Activated gamma-delta T cell (primary cell): Measurements from ENCODE around the gene SLC50A1.

Experiments
- DNase-seq: peaks from one replicate; lab custom pipeline; 2025; lab: John Stamatoyannopoulos, UW

The SLC50A1 gene

GRCh38 chr1:155184351-155184811, 48.7 kb downstream of the SLC50A1 start:
- no peak for DNase-seq

DNA sequence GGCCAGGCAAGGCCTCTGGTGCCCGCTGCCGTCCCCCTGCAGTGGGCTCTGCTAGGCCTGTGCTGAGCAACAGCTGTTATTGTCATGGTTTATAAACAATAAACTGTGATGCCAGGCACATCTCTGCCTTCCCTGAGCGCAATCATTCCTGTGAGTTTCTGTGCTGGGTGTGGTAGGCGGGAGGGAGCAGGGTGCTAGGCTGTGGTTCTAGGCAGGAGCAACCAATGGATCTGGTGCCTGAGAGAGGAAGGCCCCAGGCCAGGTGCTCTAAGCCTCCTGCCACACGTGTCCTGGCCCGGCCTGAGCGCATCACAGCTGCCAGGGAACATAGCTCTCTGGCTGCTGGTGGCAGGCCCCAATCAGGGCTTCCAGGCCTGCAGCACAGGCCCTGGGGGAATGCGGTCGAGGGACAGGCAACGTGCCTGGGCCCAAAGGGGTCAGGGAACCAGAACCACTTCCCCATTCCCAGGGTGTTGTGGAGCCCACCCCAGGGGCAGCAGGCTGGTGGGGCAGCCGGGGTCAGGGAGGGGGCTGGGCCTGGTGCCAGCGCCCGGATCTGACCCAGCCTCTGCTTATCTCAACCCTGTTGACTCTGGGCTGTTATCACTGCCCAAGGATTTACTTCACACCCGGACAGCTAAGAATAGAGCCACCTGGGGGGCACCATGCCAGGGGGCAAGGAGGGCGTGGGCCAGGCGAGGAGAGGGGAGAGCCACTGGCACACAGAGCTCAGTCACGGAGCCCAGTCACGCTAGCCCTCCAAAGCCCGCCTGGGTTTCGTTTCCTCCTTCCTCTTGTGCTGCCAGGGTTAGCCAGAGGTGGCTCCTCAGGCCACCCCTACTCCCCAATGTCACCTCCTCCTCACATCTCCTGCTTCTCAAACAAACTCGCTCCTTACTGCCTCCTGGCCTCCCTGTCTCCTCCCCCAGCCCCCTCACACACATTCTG, 49.5 kb downstream of the SLC50A1 start:
- no peak for DNase-seq

- no peak for DNase-seq
These were observed 50.1 kb downstream of the SLC50A1 start for GRCh38 chr1:155185783-155186066.

GRCh38 chr1:155186067-155186793, 50.6 kb downstream of the SLC50A1 start:
- no peak for DNase-seq

DNA sequence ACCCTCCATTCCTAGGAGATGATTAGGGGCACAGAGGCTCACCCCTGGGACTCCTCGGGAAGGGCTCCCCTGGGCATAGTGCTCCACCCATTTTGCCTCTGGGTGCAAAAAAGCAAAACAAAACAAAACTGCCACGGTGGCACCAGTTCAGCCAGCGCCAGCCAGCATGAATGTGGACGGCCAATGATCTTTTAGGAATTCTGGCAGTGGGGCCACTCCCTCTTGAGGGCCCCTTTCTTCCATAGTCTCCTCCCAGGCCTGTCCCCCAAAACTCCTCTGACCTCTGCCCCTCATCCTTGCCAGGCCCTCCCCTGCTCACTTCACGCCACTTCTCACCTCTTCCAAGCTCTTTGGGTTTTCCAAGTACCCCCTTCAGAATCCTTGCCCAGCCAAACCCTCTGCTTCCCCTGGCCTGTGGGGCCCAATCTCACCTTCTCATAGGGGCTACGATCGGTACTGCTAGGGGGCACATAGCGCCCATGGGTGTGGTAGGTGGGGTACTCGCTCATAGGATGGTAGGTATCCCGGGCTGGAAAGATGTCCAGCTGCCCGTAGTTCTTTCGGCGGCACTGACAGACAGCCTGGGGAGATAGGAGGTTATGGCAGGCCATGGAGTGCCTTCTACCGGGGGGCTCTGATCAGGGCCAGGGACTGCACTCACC, 51.3 kb downstream of the SLC50A1 start:
- no peak for DNase-seq

GRCh38 chr1:155187456-155187891, 51.8 kb downstream of the SLC50A1 start:
- no peak for DNase-seq

GRCh38 chr1:155188268-155188667, 52.6 kb downstream of the SLC50A1 start:
- DNase-seq = no peak
